Activated CD8-positive, alpha-beta memory T cell treated with anti-CD3 and anti-CD28 coated beads, Interleukin-2, amount 50 U/mL, for 24 hours (primary cell): ENCODE measurements around the gene TBCD.
A peak's percentile ranks its signal among the peaks of the same experiment; 100 is the strongest.
"Not testable (repeated sequence)": the region's sequence is repeated elsewhere in the genome, so short reads cannot be mapped to it uniquely, and the experiment has no call there.

ENCODE experiments used
- DNase-seq: peaks from one replicate; pipeline ENCODE4 v3.0.0-alpha.2; 2020; ENCODE audit errors: extremely low read depth

Gene TBCD

DNA sequence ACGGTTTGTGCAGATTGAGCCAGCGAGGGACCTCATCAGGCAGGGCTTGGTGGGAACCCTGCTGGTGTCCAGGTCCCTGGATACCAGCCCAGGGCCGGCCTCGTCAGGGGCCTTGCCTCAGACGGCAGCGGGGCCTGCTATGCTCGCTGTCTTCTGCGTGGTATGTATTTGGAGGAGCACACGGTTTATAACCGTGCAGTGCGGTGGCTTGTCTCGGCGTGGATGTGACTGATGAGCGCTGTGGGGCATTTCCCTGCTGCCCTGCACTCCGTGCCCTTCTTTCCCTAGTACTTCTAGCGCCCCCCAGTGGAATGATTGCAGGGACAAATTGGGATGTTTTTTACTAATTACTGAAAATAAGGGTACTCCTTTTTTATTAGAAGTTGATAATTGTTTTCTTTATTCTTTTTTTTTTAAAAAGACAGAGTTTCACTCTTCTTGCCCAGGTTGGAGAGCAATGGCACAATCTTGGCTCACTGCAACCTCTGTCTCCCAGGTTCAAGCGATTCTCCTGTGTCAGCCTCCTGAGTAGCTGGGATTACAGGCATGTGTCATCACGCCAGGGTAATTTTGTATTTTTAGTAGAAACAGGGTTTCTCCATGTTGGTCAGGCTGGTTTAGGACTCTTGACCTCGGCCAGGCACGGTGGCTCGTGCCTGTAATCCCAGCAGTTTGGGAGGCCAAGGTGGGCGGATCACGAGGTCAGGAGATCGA lies 15.3 kb downstream of the TBCD start:
- no peak for DNase-seq

DNA sequence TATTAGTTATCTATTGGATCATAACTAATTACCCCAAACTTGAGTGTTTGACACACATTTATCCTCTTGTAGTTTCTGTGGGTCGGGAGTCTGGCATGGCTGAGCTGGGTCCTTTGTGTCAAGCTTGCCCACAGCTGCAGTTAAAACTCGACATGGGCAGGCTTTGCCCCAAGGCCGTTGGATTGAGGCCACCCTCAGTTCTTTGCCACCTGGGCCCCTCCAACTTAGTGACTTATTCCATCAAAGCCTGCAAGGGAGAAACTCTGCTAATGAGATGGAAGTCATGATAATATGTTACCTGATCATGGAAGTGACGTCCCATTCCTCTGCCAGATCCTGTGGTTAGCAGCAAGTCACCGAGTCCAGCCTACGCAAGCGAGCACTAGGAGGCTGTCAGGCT lies 17.2 kb downstream of the TBCD start:
- no peak for DNase-seq

- DNase-seq = no peak
These were observed 20.2 kb downstream of the TBCD start for GRCh38 chr17:82772026-82772425.

- DNase-seq = not testable (repeated sequence)
These were observed 22.6 kb downstream of the TBCD start for GRCh38 chr17:82774456-82774855.

DNA sequence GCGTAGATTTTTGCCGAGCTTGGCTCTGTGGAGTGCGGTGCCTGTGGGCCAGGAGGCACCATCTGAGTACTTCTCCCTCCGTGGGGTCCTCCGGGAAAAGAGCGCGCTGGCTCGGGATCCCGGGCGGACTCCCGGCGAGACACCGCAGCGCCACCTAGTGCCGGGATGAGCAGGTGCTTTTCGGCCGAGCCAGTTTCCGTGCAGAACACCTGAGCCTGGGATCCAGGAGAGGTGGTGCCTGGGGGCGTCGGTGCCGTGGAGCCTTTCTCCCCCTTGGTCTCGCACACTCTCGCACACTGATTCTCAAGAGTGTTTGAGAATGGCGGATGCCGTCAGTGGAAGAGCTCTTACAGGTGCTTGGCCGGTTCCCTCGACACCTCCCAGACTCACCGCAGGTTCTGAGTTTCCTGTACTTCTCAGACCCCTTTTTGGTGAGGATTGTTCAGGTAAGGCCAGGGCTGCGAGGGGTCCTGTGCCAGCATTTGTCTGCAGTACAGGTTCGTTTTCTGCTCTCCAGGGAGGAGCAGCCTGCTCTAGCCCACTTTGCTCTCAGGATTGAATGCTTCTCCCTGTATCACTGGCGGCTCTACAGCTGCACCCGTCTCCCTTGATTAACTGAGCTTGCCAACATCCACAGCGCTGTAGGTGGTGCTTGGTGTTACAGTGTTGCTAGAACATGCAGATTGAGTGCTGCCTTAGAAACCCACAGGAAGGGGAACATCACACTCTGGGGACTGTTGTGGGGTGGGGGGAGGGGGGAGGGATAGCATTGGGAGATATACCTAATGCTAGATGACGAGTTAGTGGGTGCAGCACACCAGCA lies 23.3 kb downstream of the TBCD start:
- DNase-seq = no peak

DNA sequence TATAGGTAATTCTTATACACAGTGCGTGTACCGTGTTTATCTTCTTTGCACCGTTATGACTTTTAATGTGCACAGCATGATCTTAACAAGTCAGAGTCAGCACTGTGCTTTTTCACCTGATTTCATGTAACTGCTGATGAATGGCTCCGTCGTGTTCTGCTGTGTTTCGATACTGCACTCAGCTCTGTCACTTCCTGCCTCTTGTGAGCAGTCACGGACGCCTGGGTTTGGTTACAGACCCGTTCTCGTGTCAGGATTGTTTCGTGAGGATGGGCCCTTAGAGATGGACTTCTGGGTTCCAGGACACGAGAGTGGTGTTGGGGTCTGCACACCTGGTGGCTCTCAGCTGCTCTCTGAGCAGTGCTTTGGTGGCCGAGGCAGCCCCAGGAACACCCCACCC lies 24.6 kb downstream of the TBCD start:
- no peak for DNase-seq

DNA sequence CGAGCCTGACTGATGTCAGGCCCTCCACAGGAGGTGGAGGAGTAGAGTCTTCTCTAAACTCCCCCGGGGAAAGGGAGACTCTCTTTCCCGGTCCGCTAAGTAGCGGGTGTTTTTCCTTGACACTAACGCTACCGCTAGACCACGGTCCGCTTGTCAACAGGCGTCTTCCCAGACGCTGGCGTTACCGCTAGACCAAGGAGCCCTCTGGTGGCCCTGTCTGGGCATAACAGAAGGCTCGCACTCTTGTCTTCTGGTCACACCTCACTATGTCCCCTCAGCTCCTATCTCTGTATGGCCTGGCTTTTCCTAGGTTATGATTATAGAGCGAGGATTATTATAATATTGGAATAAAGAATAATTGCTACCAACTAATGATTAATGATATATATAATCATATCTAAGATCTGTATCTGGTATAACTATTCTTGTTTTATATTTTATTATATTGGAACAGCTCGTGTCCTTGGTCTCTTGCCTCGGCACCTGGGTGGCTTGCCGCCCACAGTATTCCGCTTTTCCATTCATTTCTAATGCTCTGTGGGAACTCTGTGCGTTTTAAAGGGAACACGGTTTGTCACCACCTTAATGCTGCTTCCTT lies 26.0 kb downstream of the TBCD start:
- DNase-seq = not testable (repeated sequence)

- no peak for DNase-seq
These were observed 27.7 kb downstream of the TBCD start for GRCh38 chr17:82779541-82779940.

- DNase-seq = no peak
These were observed 28.3 kb downstream of the TBCD start for GRCh38 chr17:82780195-82780594.

- no peak for DNase-seq
These were observed 29.4 kb downstream of the TBCD start for GRCh38 chr17:82780971-82781893.

DNA sequence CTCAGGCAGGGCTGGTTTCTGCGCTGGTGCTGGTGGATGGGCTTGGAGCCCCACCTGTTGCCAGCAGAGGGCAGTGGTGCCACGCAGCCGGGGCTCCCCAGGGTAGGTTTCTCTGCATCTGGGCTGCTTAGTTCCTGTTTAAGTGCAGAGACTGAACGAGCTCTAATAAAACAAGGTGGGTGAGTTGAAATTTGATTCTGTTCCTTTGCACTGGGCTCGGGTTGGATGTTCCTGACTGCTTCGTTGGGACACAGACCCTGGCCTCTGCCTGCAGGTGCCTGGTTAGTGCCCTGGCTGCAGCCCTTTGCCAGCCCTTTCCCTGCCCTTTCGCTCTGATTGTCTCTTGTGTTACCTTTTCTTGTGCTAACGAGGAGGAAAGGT lies 30.0 kb downstream of the TBCD start:
- DNase-seq = peak; percentile 47

DNA sequence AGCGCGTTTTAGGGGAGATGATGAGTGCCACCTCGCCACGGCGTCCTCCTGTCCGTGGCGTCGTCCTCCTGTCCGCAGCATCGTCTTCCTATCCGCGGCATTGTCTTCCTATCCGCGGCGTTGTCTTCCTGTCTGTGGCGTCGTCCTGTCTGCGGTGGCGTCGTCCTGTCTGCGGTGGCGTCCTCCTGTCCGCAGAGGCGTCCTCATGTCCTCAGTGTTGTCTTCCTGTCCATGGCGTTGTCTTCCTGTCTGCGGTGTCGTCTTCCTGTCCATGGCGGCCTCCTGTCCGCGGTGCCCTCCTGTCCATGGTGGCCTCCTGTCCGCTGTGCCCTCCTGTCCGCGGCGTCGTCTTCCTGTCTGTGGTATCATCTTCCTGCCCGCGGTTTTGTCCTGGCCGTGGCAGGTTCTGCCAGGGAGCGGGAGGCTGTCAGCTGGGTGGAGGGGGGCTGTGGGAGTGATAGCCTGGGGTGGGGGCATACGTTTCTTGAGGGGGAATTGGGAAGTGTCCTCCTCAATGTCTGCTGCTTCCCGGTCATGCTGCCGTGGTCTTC lies 30.9 kb downstream of the TBCD start:
- DNase-seq = no peak

- DNase-seq = no peak
These were observed 31.6 kb downstream of the TBCD start for GRCh38 chr17:82783498-82783897.

GRCh38 chr17:82785581-82785980 lies 33.7 kb downstream of the TBCD start:
- DNase-seq = not testable (repeated sequence)

GRCh38 chr17:82786427-82786826 lies 34.6 kb downstream of the TBCD start:
- no peak for DNase-seq

DNA sequence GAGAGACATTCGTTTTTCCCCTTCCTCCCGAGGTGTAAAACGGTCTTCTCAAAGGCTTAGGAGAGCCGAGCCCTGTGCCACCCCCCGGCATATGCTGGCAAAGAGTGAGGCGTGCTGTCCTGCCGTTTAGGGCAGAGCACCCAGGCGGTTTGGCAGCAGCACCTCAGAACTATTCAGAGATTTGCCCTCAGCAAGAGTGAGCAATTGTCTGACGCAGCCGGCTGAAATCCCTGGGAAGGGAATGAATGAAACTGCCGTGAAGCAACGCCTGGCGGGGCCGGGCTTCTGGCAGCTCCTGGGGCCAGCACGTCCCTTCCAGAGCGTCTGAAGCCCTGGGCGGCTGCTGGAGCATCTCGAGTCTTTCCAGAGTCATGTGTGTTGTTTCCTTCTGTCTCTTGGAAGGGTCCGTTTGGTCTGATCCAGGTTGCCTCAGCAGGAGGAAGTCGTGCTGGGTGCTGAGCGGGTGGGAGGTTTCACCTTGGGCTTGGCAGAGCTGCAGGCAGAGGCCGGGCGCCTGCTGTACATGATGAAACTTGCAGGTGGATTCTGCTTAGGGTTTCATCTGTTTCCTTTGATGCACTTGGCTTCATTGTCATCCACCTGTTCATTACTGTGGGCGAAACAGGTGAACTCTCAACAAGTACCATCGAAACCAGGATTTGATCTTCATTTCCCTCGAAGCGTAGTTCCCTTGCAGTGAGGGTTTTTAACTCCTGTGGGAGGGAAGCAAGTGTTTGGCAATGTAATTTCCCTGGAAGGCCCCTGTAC lies 35.4 kb downstream of the TBCD start:
- no peak for DNase-seq

- DNase-seq = no peak
These were observed 36.5 kb downstream of the TBCD start for GRCh38 chr17:82788206-82789001.

DNA sequence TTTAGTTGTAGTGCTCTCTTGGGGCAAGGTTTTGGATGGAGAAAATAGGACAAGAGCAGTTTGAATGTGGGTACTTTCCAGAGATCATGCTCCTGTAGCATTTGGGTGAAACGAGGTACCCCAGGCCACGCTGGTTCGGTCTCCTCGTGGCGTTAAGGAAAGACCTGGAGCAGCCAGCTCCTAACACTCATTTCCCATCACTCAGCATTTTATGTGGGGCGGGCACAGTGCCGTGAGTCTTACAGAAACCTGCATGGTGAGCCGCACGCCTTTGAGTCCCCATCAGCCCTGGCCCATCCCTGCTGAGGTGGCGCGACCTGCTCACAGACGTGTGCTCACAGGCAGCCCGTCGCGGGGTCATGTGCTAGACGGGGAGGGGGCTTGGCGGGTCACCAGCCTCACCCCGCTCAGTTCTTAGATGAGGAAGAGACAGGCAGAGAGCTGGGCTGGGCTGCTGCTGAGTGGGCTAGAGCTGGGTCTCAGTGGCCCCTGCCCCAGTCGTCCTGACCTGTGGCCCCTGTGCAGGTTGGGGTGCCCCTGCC lies 37.3 kb downstream of the TBCD start:
- no peak for DNase-seq

- DNase-seq = no peak
These were observed 37.9 kb downstream of the TBCD start for GRCh38 chr17:82789806-82790205.

GRCh38 chr17:82790391-82790790 lies 38.5 kb downstream of the TBCD start:
- no peak for DNase-seq
